SU-DHL-6 (cell line): ENCODE data around the gene ADPGK.

ENCODE experiments used
- CTCF ChIP-seq: fragments of 200-600 bp; sonication (generic); IDR thresholded peaks from one replicate; pipeline ENCODE4 v1.5.1; 2017; ENCODE audit warnings: antibody characterized with exemption, mild to moderate bottlenecking, low read length, moderate library complexity; ENCODE audit not compliant: insufficient read depth, poor library complexity, severe bottlenecking
- EZH2phosphoT487 ChIP-seq: fragments of 200-600 bp; sonication (generic), shearing (Covaris generic); conservative IDR thresholded peaks from 2 replicates; pipeline ENCODE4 v1.6.1; 2018; ENCODE audit warnings: mild to moderate bottlenecking, antibody characterized with exemption, low read length, moderate library complexity, mixed read lengths

DNA sequence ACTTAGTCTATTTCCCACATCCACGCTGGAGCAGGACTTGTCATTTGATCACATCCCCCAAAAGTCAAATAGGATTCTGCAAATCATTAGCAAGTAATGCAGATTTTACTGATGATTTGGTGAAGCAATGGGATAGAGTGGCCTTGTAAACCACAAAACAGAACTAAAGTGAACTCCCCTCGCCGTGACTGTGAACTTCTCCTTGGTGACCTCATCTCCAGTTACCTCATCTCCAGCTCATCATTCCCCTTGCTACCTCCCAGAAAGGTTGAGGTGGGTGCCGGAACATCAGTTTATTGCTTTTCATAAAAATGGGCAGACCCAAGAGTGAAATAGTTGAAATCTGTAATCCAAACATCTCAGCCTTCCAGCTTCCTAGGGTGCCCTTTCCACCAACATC, 36.7 kb upstream of the ADPGK start:
- TF ChIP-seq CTCF (no peak), EZH2phosphoT487 (no peak)
